Left kidney (tissue), 2 donors: Measurements from ENCODE around the gene AADACL2. TPM values are rescaled to one million over a fixed set of nuclear protein-coding genes. Genes with fewer than 3 reads are reported as not detected.

ENCODE experiments used
- DNase-seq: peaks from one replicate; pipeline ENCODE4 v3.0.0-alpha.2; 2013
- polyA plus RNA-seq: library from polyadenylated mRNA; unstranded; fragments of 120-200 nt; gene quantifications from one replicate; pipeline ENCODE4 v1.2.1, GENCODE V29; 2013; ENCODE audit not compliant: insufficient read length

Gene AADACL2
- polyA plus RNA-seq, 1 donor: not detected

DNA sequence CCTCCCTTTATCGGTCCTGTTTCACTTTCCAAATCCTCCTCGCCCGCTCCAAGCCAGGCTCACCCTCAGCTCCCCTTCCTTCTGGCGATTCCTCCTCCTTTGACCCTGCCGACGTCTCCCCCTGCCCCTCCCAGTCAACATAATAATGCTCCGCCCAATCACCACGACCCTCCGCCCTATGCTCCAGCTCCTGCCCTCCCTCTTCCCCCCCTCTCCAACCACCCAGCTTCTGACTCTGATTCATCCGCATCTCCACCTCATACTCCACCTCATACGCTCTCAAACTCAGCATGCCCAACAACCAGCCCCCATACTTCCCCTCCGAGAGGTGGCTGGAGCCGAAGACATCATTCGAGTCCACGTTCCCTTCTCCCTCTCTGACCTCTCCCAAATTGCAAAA, 73.1 kb downstream of the AADACL2 start:
- no peak for DNase-seq

Other genes with a start within 250 kb of the AADACL2 start
- 0.25 TPM for gene AADAC, start 80.2 kb downstream of the AADACL2 start, polyA plus RNA-seq
- gene SUCNR1, start 139.7 kb downstream of the AADACL2 start, polyA plus RNA-seq: 8.0 TPM